ENCODE data around the gene OR2V2.
A peak's percentile ranks its signal among the peaks of the same experiment; 100 is the strongest.

Gene OR2V2

GRCh38 chr5:181138258-181138657 is 9.1 kb upstream of the OR2V2 start:
- TF ChIP-seq, protein P1, sequence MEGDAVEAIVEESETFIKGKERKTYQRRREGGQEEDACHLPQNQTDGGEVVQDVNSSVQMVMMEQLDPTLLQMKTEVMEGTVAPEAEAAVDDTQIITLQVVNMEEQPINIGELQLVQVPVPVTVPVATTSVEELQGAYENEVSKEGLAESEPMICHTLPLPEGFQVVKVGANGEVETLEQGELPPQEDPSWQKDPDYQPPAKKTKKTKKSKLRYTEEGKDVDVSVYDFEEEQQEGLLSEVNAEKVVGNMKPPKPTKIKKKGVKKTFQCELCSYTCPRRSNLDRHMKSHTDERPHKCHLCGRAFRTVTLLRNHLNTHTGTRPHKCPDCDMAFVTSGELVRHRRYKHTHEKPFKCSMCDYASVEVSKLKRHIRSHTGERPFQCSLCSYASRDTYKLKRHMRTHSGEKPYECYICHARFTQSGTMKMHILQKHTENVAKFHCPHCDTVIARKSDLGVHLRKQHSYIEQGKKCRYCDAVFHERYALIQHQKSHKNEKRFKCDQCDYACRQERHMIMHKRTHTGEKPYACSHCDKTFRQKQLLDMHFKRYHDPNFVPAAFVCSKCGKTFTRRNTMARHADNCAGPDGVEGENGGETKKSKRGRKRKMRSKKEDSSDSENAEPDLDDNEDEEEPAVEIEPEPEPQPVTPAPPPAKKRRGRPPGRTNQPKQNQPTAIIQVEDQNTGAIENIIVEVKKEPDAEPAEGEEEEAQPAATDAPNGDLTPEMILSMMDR (IDR thresholded peaks at IDR 0.05; ENCODE audit: control extremely low read depth, extremely low read depth, low read depth, missing control alignments): no peak
- no peak for DNase-seq (ENCODE audit: extremely low spot score)
- CTCF ChIA-PET: interaction anchor here (0.9 kb wide), 1 partner anchor 31 kb away, joined by 3 read pairs; no protein-coding TSS in a partner anchor
- POLR2A ChIA-PET: no interaction called here

GRCh38 chr5:181140766-181141165 is 6.6 kb upstream of the OR2V2 start:
- POLR2A ChIA-PET: no interaction called here

GRCh38 chr5:181142054-181142453 is 5.3 kb upstream of the OR2V2 start:
- no peak for DNase-seq (ENCODE audit: extremely low spot score)
- TF ChIP-seq, protein P1 (IDR thresholded peaks at IDR 0.05; ENCODE audit: control extremely low read depth, extremely low read depth, low read depth, missing control alignments): no peak
- POLR2A ChIA-PET: no interaction called here
- CTCF ChIA-PET: interaction anchor here (0.9 kb wide), 1 partner anchor 17 kb away, joined by 4 read pairs; no protein-coding TSS in a partner anchor

More at GRCh38 chr5:181140766-181141165, 6.6 kb upstream of the OR2V2 start:
- TF ChIP-seq, protein P1 (IDR thresholded peaks at IDR 0.05; ENCODE audit: control extremely low read depth, extremely low read depth, low read depth, missing control alignments): no peak
- no peak for DNase-seq (ENCODE audit: extremely low spot score)
- CTCF ChIA-PET: interaction anchor here (1.5 kb wide), 1 partner anchor 33 kb away, joined by 3 read pairs; no protein-coding TSS in a partner anchor

- ChIA-PET POLR2A (no interaction called here), CTCF (no interaction called here)
- TF ChIP-seq, protein P1 (IDR thresholded peaks at IDR 0.05; ENCODE audit: control extremely low read depth, extremely low read depth, low read depth, missing control alignments): no peak
- no peak for DNase-seq (ENCODE audit: extremely low spot score)
These were observed 2.3 kb upstream of the OR2V2 start for GRCh38 chr5:181145133-181145532.

DNA sequence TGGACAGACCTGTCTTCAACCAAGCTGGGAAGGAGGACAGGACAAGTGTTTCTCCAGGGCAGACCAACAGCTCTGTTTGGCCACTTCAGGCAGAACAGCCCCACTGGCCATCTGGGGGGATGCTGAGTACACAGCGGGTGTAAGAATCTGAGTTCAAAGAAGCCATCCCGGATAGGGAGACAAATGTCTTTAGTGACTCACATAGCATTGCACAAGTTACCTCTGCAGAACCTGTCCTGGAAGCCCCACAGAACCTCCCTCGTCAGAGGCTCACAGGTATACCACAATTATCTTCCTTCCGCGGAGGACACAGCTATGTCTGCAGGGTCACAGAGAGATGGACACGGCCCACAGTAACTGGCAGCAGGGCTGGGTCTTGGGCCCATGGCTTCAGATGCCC is 2.0 kb downstream of the OR2V2 start:
- TF ChIP-seq, protein P1 (IDR thresholded peaks at IDR 0.05; ENCODE audit: control extremely low read depth, extremely low read depth, low read depth, missing control alignments): no peak
- DNase-seq (ENCODE audit: extremely low spot score): no peak
- POLR2A ChIA-PET: no interaction called here
- CTCF ChIA-PET: interaction anchor here (0.7 to 1.3 kb wide), 2 partner anchors 10 to 280 kb away, joined by 3 read pairs; no protein-coding TSS in a partner anchor

GRCh38 chr5:181149806-181150733 is 2.7 kb downstream of the OR2V2 start:
- DNase-seq (ENCODE audit: extremely low spot score): peak; percentile 35
- TF ChIP-seq, protein P1 (IDR thresholded peaks at IDR 0.05; ENCODE audit: control extremely low read depth, extremely low read depth, low read depth, missing control alignments): no peak
- ChIA-PET CTCF (interaction anchor here (0.7 to 1.4 kb wide), 3 partner anchors 10 to 281 kb away, joined by 3 to 5 read pairs (median 3); no protein-coding TSS in a partner anchor), POLR2A (no interaction called here)

Measured in GM10248 (cell line).